GM12892 (cell line): ENCODE data around the gene FBXO9.

Experiments
- POLR2A ChIP-seq: IDR thresholded peaks from 2 replicates; pipeline ENCODE4 v1.6.1; 2011; ENCODE audit warnings: low read depth, low read length, control low read depth
- POLR2AphosphoS5 ChIP-seq: IDR thresholded peaks from 2 replicates; pipeline ENCODE4 v1.6.1; 2011; ENCODE audit warnings: low read depth, low read length, control low read depth
- TAF1 ChIP-seq: IDR thresholded peaks from 2 replicates; pipeline ENCODE4 v1.6.1; 2011; ENCODE audit warnings: low read depth, mild to moderate bottlenecking, control low read depth, low read length, borderline replicate concordance

GRCh38 chr6:53064726-53065265 lies 408 bp upstream of the FBXO9 start:
- TF ChIP-seq TAF1 (no peak), POLR2AphosphoS5 (no peak), POLR2A (no peak)
